KMS-11 (cell line): Measurements from ENCODE around the gene SENP6.

Experiments used
- H2AFZ ChIP-seq: fragments of 200-600 bp; sonication (generic); 2 replicates; pipeline ENCODE4 v1.6.1; 2016; ENCODE audit warnings: antibody characterized with exemption, mixed run types, low read depth
- H3K27ac ChIP-seq: fragments of 200-600 bp; sonication (generic); 2 replicates; pipeline ENCODE4 v1.6.1; 2016; ENCODE audit warnings: mild to moderate bottlenecking, mixed run types
- H3K27me3 ChIP-seq: fragments of 200-600 bp; sonication (generic); 2 replicates; pipeline ENCODE4 v1.6.1; 2017; ENCODE audit warnings: mild to moderate bottlenecking, low read depth, mixed run types, moderate library complexity; ENCODE audit not compliant: insufficient read depth
- H3K36me3 ChIP-seq: fragments of 200-600 bp; sonication (generic); 2 replicates; pipeline ENCODE4 v1.6.1; 2017; ENCODE audit warnings: mild to moderate bottlenecking, mixed run types; ENCODE audit not compliant: insufficient read depth
- H3K4me1 ChIP-seq: fragments of 200-600 bp; sonication (generic); 2 replicates; pipeline ENCODE4 v1.6.1; 2016; ENCODE audit warnings: mild to moderate bottlenecking, low read depth, mixed run types; ENCODE audit not compliant: poor library complexity, severe bottlenecking
- H3K4me2 ChIP-seq: fragments of 200-600 bp; sonication (generic); 2 replicates; pipeline ENCODE4 v1.7.0; 2016; ENCODE audit warnings: mild to moderate bottlenecking, mixed run types
- H3K4me3 ChIP-seq: fragments of 200-600 bp; sonication (generic); IDR thresholded peaks from 2 replicates; pipeline ENCODE4 v1.6.1; 2017; ENCODE audit warnings: low read depth, low read length, mixed read lengths; ENCODE audit not compliant: insufficient read depth
- H3K79me2 ChIP-seq: fragments of 200-600 bp; sonication (generic); 2 replicates; pipeline ENCODE4 v1.6.1; 2016; ENCODE audit warnings: low read depth, mixed run types; ENCODE audit not compliant: insufficient read depth
- H3K9ac ChIP-seq: fragments of 200-600 bp; sonication (generic); 2 replicates; pipeline ENCODE4 v1.6.1; 2016; ENCODE audit warnings: mild to moderate bottlenecking, mixed run types
- H4K20me1 ChIP-seq: fragments of 200-600 bp; sonication (generic); 2 replicates; pipeline ENCODE4 v1.6.1; 2016; ENCODE audit warnings: mild to moderate bottlenecking, mixed run types; ENCODE audit not compliant: insufficient read depth
- TF ChIP-seq, protein P1 (sequence below): fragments of 200-600 bp; sonication (generic); conservative IDR thresholded peaks from 2 replicates; pipeline ENCODE4 v1.6.1; 2017; ENCODE audit warnings: low read depth, mild to moderate bottlenecking, antibody characterized with exemption, low read length, moderate library complexity, mixed read lengths

The SENP6 gene

DNA sequence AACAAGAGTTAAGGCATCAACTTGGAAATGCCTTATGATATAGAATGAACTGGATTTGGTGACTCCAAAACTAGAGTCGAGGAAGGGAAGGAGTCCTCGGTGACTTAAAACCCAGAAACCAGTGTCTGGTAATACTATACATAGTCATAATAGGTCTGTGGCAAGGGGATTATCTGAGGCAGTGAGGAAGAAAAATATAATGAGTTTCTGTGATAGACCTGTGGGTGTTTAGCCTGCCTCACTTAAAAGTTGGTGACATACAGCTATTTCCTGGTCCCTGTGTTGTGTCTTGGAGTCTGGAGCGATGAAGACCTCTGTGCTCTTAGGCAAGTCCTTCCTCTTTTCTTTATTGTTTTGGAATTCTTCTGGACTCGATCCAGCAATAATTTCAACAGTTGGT lies 142.3 kb downstream of the SENP6 start:
- Histone ChIP-seq H3K4me2 (no peak overlapping the region), H2AFZ (no peak overlapping the region), H3K9ac (no peak overlapping the region), H3K4me1 (peaks cover 3% of the 10 kb centered on the region), H3K79me2 (no peaks in the 10 kb centered on the region), H4K20me1 (no peaks in the 10 kb centered on the region), H3K27me3 (no peaks in the 10 kb centered on the region), H3K36me3 (no peaks in the 10 kb centered on the region), H3K4me3 (no peak overlapping the region), H3K27ac (no peak overlapping the region)
- TF ChIP-seq, protein P1, sequence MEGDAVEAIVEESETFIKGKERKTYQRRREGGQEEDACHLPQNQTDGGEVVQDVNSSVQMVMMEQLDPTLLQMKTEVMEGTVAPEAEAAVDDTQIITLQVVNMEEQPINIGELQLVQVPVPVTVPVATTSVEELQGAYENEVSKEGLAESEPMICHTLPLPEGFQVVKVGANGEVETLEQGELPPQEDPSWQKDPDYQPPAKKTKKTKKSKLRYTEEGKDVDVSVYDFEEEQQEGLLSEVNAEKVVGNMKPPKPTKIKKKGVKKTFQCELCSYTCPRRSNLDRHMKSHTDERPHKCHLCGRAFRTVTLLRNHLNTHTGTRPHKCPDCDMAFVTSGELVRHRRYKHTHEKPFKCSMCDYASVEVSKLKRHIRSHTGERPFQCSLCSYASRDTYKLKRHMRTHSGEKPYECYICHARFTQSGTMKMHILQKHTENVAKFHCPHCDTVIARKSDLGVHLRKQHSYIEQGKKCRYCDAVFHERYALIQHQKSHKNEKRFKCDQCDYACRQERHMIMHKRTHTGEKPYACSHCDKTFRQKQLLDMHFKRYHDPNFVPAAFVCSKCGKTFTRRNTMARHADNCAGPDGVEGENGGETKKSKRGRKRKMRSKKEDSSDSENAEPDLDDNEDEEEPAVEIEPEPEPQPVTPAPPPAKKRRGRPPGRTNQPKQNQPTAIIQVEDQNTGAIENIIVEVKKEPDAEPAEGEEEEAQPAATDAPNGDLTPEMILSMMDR = no peak

DNA sequence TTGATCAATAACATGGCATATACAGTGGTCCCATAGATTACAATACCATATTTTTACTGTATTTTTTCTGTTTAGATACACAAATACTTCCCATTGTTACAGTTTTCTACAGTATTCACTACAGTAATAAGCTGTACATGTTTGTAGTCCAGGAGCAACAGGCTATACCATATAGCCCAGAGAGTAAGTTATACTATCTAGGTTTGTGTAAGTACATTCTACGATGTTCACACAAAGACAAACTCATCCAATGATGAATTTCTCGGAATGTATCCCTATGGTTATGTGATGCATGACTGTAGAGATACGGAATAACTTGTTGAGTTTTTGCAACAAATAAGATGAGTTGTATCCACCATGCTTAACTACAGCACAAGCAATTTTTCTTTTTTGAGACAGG lies 143.7 kb downstream of the SENP6 start:
- H3K9ac ChIP-seq = no peak overlapping the region
- H3K27ac ChIP-seq = no peak overlapping the region
- no peaks in the 10 kb centered on the region for H3K27me3 ChIP-seq
- TF ChIP-seq, protein P1 = no peak
- no peaks in the 10 kb centered on the region for H4K20me1 ChIP-seq
- H3K4me2 ChIP-seq = no peak overlapping the region
- no peak overlapping the region for H2AFZ ChIP-seq
- H3K36me3 ChIP-seq = no peaks in the 10 kb centered on the region
- peaks cover 3% of the 10 kb centered on the region for H3K4me1 ChIP-seq
- no peaks in the 10 kb centered on the region for H3K79me2 ChIP-seq
- no peak overlapping the region for H3K4me3 ChIP-seq

DNA sequence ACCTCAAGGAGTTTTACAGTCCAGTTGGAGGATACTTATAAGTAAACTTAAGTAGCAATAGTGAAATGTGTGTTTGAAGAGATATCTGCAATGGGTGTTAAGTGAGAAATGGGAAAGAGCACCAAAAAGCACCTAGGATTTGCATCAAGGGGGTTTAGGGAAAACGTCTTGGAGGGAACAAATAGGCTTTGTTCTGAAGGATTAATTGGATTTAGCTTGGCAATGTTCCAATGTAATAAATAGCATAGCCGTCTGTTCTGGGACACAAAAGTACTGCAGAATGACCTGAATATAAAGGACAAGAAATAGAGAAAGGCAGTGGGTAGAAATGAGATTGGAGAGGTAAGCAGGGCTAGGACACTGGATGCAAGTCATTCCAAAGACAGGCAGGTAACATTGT lies 144.5 kb downstream of the SENP6 start:
- H3K27ac ChIP-seq = no peak overlapping the region
- TF ChIP-seq, protein P1 = no peak
- H3K27me3 ChIP-seq = no peaks in the 10 kb centered on the region
- H3K4me3 ChIP-seq = no peak overlapping the region
- no peak overlapping the region for H2AFZ ChIP-seq
- peaks cover 3% of the 10 kb centered on the region for H3K4me1 ChIP-seq
- H3K36me3 ChIP-seq = no peaks in the 10 kb centered on the region
- H3K4me2 ChIP-seq = no peak overlapping the region
- no peaks in the 10 kb centered on the region for H4K20me1 ChIP-seq
- H3K79me2 ChIP-seq = no peaks in the 10 kb centered on the region
- no peak overlapping the region for H3K9ac ChIP-seq

DNA sequence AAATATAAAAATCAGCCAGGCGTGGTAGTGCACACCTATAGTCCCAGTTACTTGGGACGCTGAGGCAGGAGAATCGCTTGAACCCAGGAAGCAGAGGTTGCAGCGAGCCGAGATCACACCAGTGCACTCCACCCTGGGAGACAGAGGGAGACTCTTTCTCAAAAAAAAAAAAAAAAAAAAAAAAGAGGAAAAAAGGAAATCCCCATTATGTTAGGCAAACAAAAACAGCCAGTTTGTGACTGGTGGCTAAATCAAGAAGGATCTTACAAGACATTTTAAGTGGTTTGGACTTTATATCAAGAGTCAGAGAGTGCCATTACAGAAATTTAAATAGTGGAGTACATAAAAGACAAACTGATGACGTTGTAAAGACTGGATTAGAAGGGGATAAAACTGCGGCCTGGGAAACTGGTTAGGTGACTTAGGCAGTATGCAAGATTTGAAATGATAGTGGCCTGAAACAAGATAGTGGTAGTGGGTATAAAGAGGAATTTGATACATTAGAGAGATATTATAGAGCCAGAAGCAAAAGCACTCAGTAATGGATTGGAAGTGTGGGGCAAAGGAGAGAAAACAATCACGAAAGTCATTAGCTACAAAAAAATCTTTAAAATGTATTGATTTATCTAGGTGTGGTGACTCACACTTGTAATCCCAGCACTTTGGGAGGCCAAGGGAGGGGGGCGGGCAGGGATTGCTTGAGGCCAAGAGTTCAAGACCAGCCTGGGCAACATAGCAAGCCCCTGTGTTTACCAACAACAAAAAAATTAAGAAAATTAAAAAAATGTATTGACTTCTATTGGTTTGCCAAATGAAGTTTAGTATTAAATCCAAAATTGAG lies 145.7 kb downstream of the SENP6 start:
- no peak overlapping the region for H3K4me2 ChIP-seq

More for the DNA sequence above, 145.7 kb downstream of the SENP6 start:
- Histone ChIP-seq H4K20me1 (no peaks in the 10 kb centered on the region), H3K27me3 (no peaks in the 10 kb centered on the region), H3K9ac (no peak overlapping the region), H3K27ac (no peak overlapping the region), H3K4me1 (peaks cover 14% of the 10 kb centered on the region), H3K36me3 (no peaks in the 10 kb centered on the region), H3K79me2 (no peaks in the 10 kb centered on the region), H3K4me3 (no peak overlapping the region), H2AFZ (no peak overlapping the region)
- TF ChIP-seq, protein P1 = no peak
